IMR-90 (cell line): ENCODE measurements around the gene RUSC1. TPM values are rescaled to one million over a fixed set of nuclear protein-coding genes. Genes with fewer than 3 reads are reported as not detected.
"Not testable (repeated sequence)": the region's sequence is repeated elsewhere in the genome, so short reads cannot be mapped to it uniquely, and the experiment has no call there.

Experiments
- ATAC-seq: fragments of 200-7000 bp; cut with Tn5 transposase; 2 replicates; pipeline ENCODE4 v1.9.1; 2020; ENCODE audit warnings: low read depth, mild to moderate bottlenecking, moderate library complexity
- BruUV-seq: library from RNA; stranded (reverse); fragments of 400-500 nt; replicated peaks from 2 replicates; lab custom pipeline; 2021; lab: Mats Ljungman, UMichigan
- CTCF ChIA-PET: fragments of 300-600 bp; formaldehyde crosslinking; extraction: SDS; loops from one replicate; lab custom pipeline; 2021; ENCODE audit warnings: antibody characterized with exemption; lab: Yijun Ruan, JAX
- POLR2A ChIA-PET: fragments of 300-600 bp; sonication (Branson Sonifier 250); formaldehyde crosslinking; loops from one replicate; lab custom pipeline; 2022; ENCODE audit warnings: antibody characterized with exemption; ENCODE audit not compliant: unreplicated experiment; lab: Charles Lee
- DNase-seq: peaks from one replicate; pipeline ENCODE4 v3.0.0; 2013
- H2AFZ ChIP-seq: replicated peaks from 2 replicates; pipeline ENCODE3; 2013; ENCODE audit warnings: low read length, mild to moderate bottlenecking; ENCODE audit not compliant: poor library complexity
- H2AK5ac ChIP-seq: 2 replicates; pipeline ENCODE4 v1.6.1; 2013; ENCODE audit warnings: low read depth, low read length, inconsistent platforms
- H2AK9ac ChIP-seq: replicated peaks from 2 replicates; pipeline ENCODE3; 2013; ENCODE audit warnings: mild to moderate bottlenecking, low read depth, low read length, moderate library complexity; ENCODE audit not compliant: poor library complexity
- H2BK120ac ChIP-seq: 2 replicates; pipeline ENCODE4 v1.6.1; 2013; ENCODE audit warnings: low read depth, low read length, inconsistent platforms
- H2BK15ac ChIP-seq: 3 replicates; pipeline ENCODE4 v1.6.1; 2013; ENCODE audit warnings: low read depth, low read length, inconsistent platforms
- H2BK20ac ChIP-seq: 2 replicates; pipeline ENCODE4 v1.6.1; 2013; ENCODE audit warnings: low read depth, mild to moderate bottlenecking, inconsistent platforms, low read length, moderate library complexity
- H2BK5ac ChIP-seq: 2 replicates; pipeline ENCODE4 v1.6.1; 2013; ENCODE audit warnings: mild to moderate bottlenecking, low read depth, low read length, inconsistent platforms; ENCODE audit not compliant: poor library complexity, severe bottlenecking
- H3K14ac ChIP-seq: replicated peaks from 2 replicates; pipeline ENCODE4 v1.6.1; 2013; ENCODE audit warnings: low read depth, low read length, inconsistent platforms
- H3K18ac ChIP-seq: 2 replicates; pipeline ENCODE4 v1.6.1; 2013; ENCODE audit warnings: low read depth, low read length, control low read depth
- H3K23ac ChIP-seq: 2 replicates; pipeline ENCODE4 v1.6.1; 2013; ENCODE audit warnings: low read depth, low read length, inconsistent platforms
- H3K27ac ChIP-seq: 2 replicates; pipeline ENCODE4 v1.5.1; 2013; ENCODE audit warnings: mild to moderate bottlenecking, control low read depth, low read length; ENCODE audit not compliant: insufficient read depth
- H3K27me3 ChIP-seq: 2 replicates; pipeline ENCODE4 v1.6.1; 2013; ENCODE audit warnings: low read length; ENCODE audit not compliant: control insufficient read depth, insufficient read depth
- H3K36me3 ChIP-seq: 2 replicates; pipeline ENCODE4 v1.6.1; 2013; ENCODE audit warnings: low read length, mixed read lengths; ENCODE audit not compliant: control insufficient read depth, insufficient read depth
- H3K4ac ChIP-seq: 2 replicates; pipeline ENCODE4 v1.6.1; 2013; ENCODE audit warnings: low read depth, low read length, inconsistent platforms
- H3K4me1 ChIP-seq: 2 replicates; pipeline ENCODE4 v1.6.1; 2013; ENCODE audit warnings: low read length, mixed read lengths; ENCODE audit not compliant: control insufficient read depth, insufficient read depth
- H3K4me2 ChIP-seq: 2 replicates; pipeline ENCODE4 v1.6.1; 2013; ENCODE audit warnings: low read depth, mild to moderate bottlenecking, control low read depth, low read length, moderate library complexity
- H3K4me3 ChIP-seq: 2 replicates; pipeline ENCODE4 v1.5.1; 2013; ENCODE audit warnings: low read depth, mild to moderate bottlenecking, control low read depth, low read length, moderate library complexity; ENCODE audit not compliant: insufficient read depth
- H3K56ac ChIP-seq: 2 replicates; pipeline ENCODE4 v1.6.1; 2013; ENCODE audit warnings: low read length, inconsistent platforms; ENCODE audit not compliant: insufficient read depth; ENCODE audit errors: extremely low read depth
- H3K79me1 ChIP-seq, 2 experiments: 2 replicates each; pipeline ENCODE4 v1.6.1; 2013; ENCODE audit warnings: low read length in 2 of 2, inconsistent platforms in 1 of 2, low read depth in 1 of 2
- H3K9ac ChIP-seq: 2 replicates; pipeline ENCODE4 v1.6.1; 2013; ENCODE audit warnings: low read depth, low read length, control low read depth
- H3K9me1 ChIP-seq: 2 replicates; pipeline ENCODE4 v1.6.1; 2013; ENCODE audit warnings: low read length, inconsistent platforms; ENCODE audit not compliant: insufficient read depth
- H3K9me3 ChIP-seq: 2 replicates; pipeline ENCODE4 v1.6.1; 2013; ENCODE audit warnings: low read length; ENCODE audit not compliant: control insufficient read depth, insufficient read depth
- H4K20me1 ChIP-seq: 2 replicates; pipeline ENCODE4 v1.6.1; 2013; ENCODE audit warnings: low read length, inconsistent platforms; ENCODE audit not compliant: insufficient read depth
- H4K5ac ChIP-seq: 2 replicates; pipeline ENCODE4 v1.6.1; 2013; ENCODE audit warnings: mild to moderate bottlenecking, low read depth, low read length, control low read depth
- H4K8ac ChIP-seq, 2 experiments: 2 replicates each; pipeline ENCODE4 v1.6.1; 2013; ENCODE audit warnings: low read depth in 2 of 2, low read length in 2 of 2, control low read depth in 1 of 2, inconsistent platforms in 1 of 2
- H4K91ac ChIP-seq: 2 replicates; pipeline ENCODE4 v1.6.1; 2013; ENCODE audit warnings: low read depth, low read length, inconsistent platforms; ENCODE audit not compliant: insufficient read depth
- BHLHE40 ChIP-seq: fragments of 150-350 bp; IDR thresholded peaks from 2 replicates; pipeline ENCODE4 v1.6.1; 2016; ENCODE audit warnings: mild to moderate bottlenecking, low read depth, low read length
- CHD1 ChIP-seq: IDR thresholded peaks from 2 replicates; pipeline ENCODE4 v1.6.1; 2012; ENCODE audit warnings: low read depth, low read length, improper control_type of control experiment
- POLR2A ChIP-seq: IDR thresholded peaks from 2 replicates; pipeline ENCODE4 v1.6.1; 2012; ENCODE audit warnings: mild to moderate bottlenecking, low read depth, low read length
- SMC3 ChIP-seq: fragments of 150-350 bp; IDR thresholded peaks from 2 replicates; pipeline ENCODE4 v1.6.1; 2016; ENCODE audit warnings: low read depth, mild to moderate bottlenecking, antibody characterized with exemption, low read length, moderate library complexity
- WGBS, 2 experiments: methylation state at CpG; one replicate each; pipeline versions ENCODE4 v1.1.5 to v1.1.7; 2013; ENCODE audit warnings: missing lambda C conversion rate in 2 of 2; ENCODE audit not compliant: insufficient read length in 1 of 2; ENCODE audit errors: extremely low coverage in 2 of 2; 5-methylcytosine and 5-hydroxymethylcytosine counted together
- dilution Hi-C: fragments of 300-500 bp; cut with HindIII; formaldehyde crosslinking; loops from one replicate; pipeline ENCODE4 v1.14.3; 2018; ENCODE audit warnings: low sequenced_read_pairs; ENCODE audit not compliant: unreplicated experiment
- in situ Hi-C: fragments of 300-500 bp; cut with MboI; formaldehyde crosslinking; loops from 3 replicates; pipeline ENCODE4 v1.14.3; 2019; ENCODE audit warnings: low sequenced_read_pairs, inconsistent platforms, mixed read lengths
- intact Hi-C: fragments of 100-400 bp; cut with micrococcal nuclease; formaldehyde crosslinking; loops from 2 replicates; pipeline ENCODE4 v1.10.0; 2022
- polyA plus RNA-seq, 3 experiments: library from polyadenylated mRNA; depleted of rRNA; stranded (reverse); fragments of >200 nt; gene quantifications; 2 replicates each; pipeline ENCODE4 v1.2.3, GENCODE V29; 2012; ENCODE audit warnings: low replicate concordance in 1 of 3
- total RNA-seq: library from RNA; depleted of rRNA; stranded (reverse); fragments of >200 nt; gene quantifications from 2 replicates; pipeline ENCODE4 v1.2.3, GENCODE V29; 2012
- TF ChIP-seq, protein P1 (sequence below): fragments of 150-350 bp; IDR thresholded peaks from 2 replicates; pipeline ENCODE4 v1.6.1; 2016; ENCODE audit warnings: low read depth, mild to moderate bottlenecking, low read length, moderate library complexity, borderline replicate concordance

Gene RUSC1
- total and polyA plus RNA-seq, 2 of the 4 experiments (the other 2 are of a cell fraction), result 4.1 to 31.4 TPM

- no peak overlapping the region for H3K9ac ChIP-seq
- H2AFZ ChIP-seq, result no peak overlapping the region
- no peak overlapping the region for H3K4me3 ChIP-seq
- no peaks in the 10 kb centered on the region for H4K20me1 ChIP-seq
- H3K36me3 ChIP-seq, result no peaks in the 10 kb centered on the region
- no peak overlapping the region for H3K4me2 ChIP-seq
- no peak overlapping the region for H2BK5ac ChIP-seq
- no peak overlapping the region for H4K8ac ChIP-seq
- H2AK5ac ChIP-seq, result no peak overlapping the region
- intact Hi-C loops (no loop called here), dilution Hi-C loops (no loop called here), in situ Hi-C loops (no loop called here)
- H2BK15ac ChIP-seq, result no peak overlapping the region
- ATAC-seq (no peak), DNase-seq (no peak)
- no peak overlapping the region for H3K14ac ChIP-seq
- H2BK120ac ChIP-seq, result no peak overlapping the region
- no peak overlapping the region for H3K27ac ChIP-seq
- H3K4me1 ChIP-seq, result no peaks in the 10 kb centered on the region
- no peak overlapping the region for H2AK9ac ChIP-seq
- peaks cover 15% of the 10 kb centered on the region for H3K27me3 ChIP-seq
- H4K91ac ChIP-seq, result no peak overlapping the region
- WGBS, 2 experiments, result 96% methylated on average over 7 of the region's 21 CpGs; no CpG with 5 or more reads in 1 of the 2 experiments
- no peak for TF ChIP-seq CHD1
- TF ChIP-seq POLR2A, result no peak
- TF ChIP-seq SMC3, result no peak
- TF ChIP-seq, protein P1, sequence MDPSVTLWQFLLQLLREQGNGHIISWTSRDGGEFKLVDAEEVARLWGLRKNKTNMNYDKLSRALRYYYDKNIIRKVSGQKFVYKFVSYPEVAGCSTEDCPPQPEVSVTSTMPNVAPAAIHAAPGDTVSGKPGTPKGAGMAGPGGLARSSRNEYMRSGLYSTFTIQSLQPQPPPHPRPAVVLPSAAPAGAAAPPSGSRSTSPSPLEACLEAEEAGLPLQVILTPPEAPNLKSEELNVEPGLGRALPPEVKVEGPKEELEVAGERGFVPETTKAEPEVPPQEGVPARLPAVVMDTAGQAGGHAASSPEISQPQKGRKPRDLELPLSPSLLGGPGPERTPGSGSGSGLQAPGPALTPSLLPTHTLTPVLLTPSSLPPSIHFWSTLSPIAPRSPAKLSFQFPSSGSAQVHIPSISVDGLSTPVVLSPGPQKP, result no peak
- no peak for TF ChIP-seq BHLHE40
- H3K23ac ChIP-seq, result no peak overlapping the region
- CTCF ChIA-PET, result no interaction called here
- no peak overlapping the region for H3K56ac ChIP-seq
- H2BK20ac ChIP-seq, result no peak overlapping the region
- H3K4ac ChIP-seq, result no peak overlapping the region
- H3K18ac ChIP-seq, result no peak overlapping the region
- POLR2A ChIA-PET, result no interaction called here
- BruUV-seq, result no TSS peak
- no peaks in the 10 kb centered on the region for H3K79me1 ChIP-seq
- no peaks in the 10 kb centered on the region for H3K9me3 ChIP-seq
- no peak overlapping the region for H4K5ac ChIP-seq
- H3K9me1 ChIP-seq, result 0 out of 2 replicates have a peak, but pooled peaks cover 3% of the 10 kb centered on the region
Measured at GRCh38 chr1:155287987-155288543, 32.6 kb upstream of the RUSC1 start.

DNA sequence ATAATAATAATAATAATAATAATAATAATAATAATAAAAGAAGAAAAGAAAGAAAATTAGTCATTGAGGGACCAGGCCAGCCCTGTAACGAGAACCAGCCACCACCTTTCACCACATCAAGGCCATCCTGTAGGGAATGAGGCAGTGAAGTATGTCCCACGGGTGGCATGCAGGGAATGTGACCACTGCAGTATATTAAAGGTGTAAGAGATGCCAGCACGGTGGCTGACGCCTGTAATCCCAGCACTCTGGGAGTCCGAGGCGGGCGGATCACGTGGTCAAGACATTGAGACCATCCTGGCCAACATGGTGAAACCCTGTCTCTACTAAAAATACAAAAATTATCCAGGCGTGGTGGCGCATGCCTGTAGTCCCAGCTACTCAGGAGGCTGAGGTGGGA lies 29.7 kb upstream of the RUSC1 start:
- H2AFZ ChIP-seq, H2BK5ac ChIP-seq, CTCF ChIA-PET, H3K56ac ChIP-seq, POLR2A ChIA-PET, H3K36me3 ChIP-seq, H3K27ac ChIP-seq, DNase-seq, H3K4me3 ChIP-seq, H2AK5ac ChIP-seq, H2BK20ac ChIP-seq, H3K23ac ChIP-seq, H4K91ac ChIP-seq, H4K8ac ChIP-seq, H3K9me3 ChIP-seq, dilution Hi-C loops, H3K9me1 ChIP-seq, H3K4me2 ChIP-seq, H3K18ac ChIP-seq, H2AK9ac ChIP-seq, BruUV-seq, H4K5ac ChIP-seq, H3K79me1 ChIP-seq, H3K4me1 ChIP-seq, ATAC-seq, H2BK120ac ChIP-seq, H2BK15ac ChIP-seq, H4K20me1 ChIP-seq, intact Hi-C loops, H3K4ac ChIP-seq, in situ Hi-C loops, H3K14ac ChIP-seq, H3K9ac ChIP-seq: not testable (repeated sequence)
- no CpG with 5 or more reads among the region's 10 CpGs for WGBS, 2 experiments
- peaks cover 41% of the 10 kb centered on the region for H3K27me3 ChIP-seq
